Epithelial cell of prostate (primary cell): ENCODE measurements around the gene CDK1.

Experiments
- DNase-seq: peaks from one replicate; pipeline ENCODE4 v3.0.0-alpha.2; 2011; ENCODE audit warnings: low read depth, low spot score
- H3K27ac ChIP-seq: fragments of 450-650 bp; 2 replicates; pipeline ENCODE4 v1.5.1; 2017; ENCODE audit warnings: mild to moderate bottlenecking

The CDK1 gene

DNA sequence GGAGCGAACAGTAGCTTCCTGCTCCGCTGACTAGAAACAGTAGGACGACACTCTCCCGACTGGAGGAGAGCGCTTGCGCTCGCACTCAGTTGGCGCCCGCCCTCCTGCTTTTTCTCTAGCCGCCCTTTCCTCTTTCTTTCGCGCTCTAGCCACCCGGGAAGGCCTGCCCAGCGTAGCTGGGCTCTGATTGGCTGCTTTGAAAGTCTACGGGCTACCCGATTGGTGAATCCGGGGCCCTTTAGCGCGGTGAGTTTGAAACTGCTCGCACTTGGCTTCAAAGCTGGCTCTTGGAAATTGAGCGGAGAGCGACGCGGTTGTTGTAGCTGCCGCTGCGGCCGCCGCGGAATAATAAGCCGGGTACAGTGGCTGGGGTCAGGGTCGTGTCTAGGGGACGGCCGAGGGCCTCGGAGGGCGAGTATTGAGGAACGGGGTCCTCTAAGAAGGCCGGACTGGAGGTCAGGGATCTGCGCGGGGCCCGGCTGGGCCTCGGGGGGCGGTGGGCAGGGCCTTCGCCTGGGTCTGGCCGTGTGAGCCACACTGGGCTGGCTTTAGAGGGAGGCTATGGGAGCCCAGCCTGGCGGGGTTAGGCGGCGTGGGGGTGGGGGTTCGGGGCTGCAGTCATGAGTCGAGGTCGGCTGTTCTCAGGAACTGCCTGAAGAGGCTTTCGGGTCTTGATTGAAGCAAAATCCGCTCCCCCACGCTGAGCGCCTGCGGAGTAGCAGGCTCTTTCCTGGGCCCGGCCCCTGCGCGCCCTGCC lies at the start of gene CDK1:
CDK1 (plus strand) TSS at position 265 of the 757 bp plus-strand sequence. CDS start 1,688 bp downstream, outside the sequence.
- H3K27ac ChIP-seq: no peak within 1 kb of the TSS
- DNase-seq: peak; percentile 96

- peak overlapping the region; percentile 68 for H3K27ac ChIP-seq
- DNase-seq: no peak
Measured at GRCh38 chr10:60729106-60729505, 49.2 kb upstream of the CDK1 start.

DNA sequence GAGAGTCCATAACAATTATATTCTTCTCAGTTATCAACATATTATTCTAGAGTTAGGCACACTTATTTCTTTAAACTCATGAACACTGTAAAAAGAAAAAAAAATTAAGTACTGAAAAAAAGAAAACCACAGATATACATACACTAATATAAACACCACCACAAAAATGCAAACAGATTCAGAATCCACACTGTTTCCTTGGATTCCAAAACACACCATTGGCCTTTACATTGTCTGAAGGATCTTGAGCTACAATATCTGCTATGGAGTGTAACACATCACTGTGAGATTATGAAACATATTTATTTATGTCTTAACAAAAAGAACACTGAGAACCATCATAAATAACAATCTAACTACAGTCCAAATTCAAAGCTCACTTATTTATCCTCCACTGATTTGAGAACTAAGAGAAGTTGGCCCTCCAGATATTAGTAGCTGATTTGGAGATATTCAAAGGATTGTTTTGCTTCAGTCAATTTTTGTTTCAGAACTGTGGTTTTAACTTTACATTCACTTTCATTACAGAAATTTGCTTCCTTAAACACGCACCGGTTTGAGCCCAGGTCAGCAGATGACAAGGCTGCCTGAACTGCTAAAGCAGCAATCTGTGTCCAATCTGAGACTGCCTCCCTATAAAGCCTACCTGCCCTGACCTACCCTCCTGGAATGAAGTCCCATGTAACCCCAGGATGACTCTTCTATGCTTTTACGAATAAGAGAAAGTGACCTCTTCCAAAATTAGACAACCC lies 47.0 kb upstream of the CDK1 start:
- no peak for DNase-seq
- H3K27ac ChIP-seq: peak overlapping the region; percentile 65

- peak overlapping the region; percentile 65 for H3K27ac ChIP-seq
- DNase-seq: no peak
Measured at GRCh38 chr10:60732198-60732806, 46.0 kb upstream of the CDK1 start.

- H3K27ac ChIP-seq: peak overlapping the region; percentile 65
- no peak for DNase-seq
Measured at GRCh38 chr10:60732807-60733516, 45.3 kb upstream of the CDK1 start.

GRCh38 chr10:60733517-60733822 lies 44.8 kb upstream of the CDK1 start:
- H3K27ac ChIP-seq: peak overlapping the region; percentile 65
- DNase-seq: no peak

- H3K27ac ChIP-seq: peak overlapping the region; percentile 65
- DNase-seq: no peak
Measured at GRCh38 chr10:60733826-60734225, 44.5 kb upstream of the CDK1 start.

GRCh38 chr10:60734226-60734625 lies 44.1 kb upstream of the CDK1 start:
- H3K27ac ChIP-seq: peak overlapping the region; percentile 65
- DNase-seq: no peak

DNA sequence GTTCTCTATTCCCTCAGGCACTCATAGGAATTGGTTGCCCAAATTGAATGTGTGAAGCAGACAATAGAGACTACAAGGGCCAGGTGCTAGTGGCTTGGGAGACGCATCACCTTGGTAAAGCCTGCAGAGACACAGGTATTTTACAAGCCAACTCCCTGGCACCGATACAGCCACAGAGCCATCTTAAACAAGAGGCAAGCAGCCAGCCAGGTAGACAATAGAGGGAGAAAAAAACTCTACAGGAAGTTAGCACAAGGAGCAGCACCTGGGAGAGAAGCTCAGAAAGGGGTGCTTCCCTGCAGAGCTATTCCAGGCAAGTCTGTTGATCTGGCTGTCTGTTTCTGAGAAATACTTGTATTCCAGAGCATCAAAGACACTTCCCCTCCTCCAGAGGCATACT lies 43.0 kb upstream of the CDK1 start:
- no peak for DNase-seq

GRCh38 chr10:60737242-60737641 lies 41.0 kb upstream of the CDK1 start:
- H3K27ac ChIP-seq: no peak overlapping the region
- no peak for DNase-seq

More for the DNA sequence above, 43.0 kb upstream of the CDK1 start:
- H3K27ac ChIP-seq: no peak overlapping the region

DNA sequence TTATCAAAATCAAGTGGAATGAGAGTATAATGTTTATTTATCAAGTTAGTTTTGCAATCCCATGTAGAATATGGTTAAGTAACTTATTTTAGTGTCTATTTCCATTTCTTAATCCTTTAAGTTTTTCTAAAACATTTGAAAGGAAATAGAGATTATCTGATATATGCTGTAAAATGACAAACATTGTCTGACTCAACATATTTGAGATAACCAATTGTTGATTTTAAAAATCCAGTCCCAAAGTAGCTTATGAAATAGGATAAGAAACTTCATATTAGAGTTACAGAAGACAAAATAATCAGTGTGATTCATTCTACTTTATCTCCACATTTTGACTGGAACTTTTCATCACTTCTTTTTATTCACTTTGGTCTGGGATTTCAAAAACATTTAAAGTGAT lies 38.7 kb upstream of the CDK1 start:
- H3K27ac ChIP-seq: no peak overlapping the region
- no peak for DNase-seq

DNA sequence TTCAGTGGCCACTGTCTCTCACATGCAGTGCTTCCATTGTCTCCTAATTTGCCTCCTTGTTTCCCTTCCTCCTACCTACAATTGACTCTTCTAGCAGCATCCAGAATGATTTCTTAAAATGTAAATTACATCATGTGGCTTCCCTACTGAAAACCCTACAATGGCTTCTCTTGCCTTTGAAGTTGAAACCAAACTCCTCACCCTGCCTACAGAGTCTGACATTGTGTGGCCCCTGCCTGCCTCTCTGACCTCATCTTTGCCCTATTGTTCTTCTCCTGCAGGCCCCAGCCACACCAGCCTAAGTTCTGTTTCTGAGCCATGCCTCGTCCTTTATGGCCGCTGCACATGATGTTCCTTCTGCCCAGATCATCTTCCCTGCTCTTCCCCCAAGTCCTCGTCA lies 35.8 kb upstream of the CDK1 start:
- DNase-seq: no peak
- H3K27ac ChIP-seq: no peak overlapping the region

DNA sequence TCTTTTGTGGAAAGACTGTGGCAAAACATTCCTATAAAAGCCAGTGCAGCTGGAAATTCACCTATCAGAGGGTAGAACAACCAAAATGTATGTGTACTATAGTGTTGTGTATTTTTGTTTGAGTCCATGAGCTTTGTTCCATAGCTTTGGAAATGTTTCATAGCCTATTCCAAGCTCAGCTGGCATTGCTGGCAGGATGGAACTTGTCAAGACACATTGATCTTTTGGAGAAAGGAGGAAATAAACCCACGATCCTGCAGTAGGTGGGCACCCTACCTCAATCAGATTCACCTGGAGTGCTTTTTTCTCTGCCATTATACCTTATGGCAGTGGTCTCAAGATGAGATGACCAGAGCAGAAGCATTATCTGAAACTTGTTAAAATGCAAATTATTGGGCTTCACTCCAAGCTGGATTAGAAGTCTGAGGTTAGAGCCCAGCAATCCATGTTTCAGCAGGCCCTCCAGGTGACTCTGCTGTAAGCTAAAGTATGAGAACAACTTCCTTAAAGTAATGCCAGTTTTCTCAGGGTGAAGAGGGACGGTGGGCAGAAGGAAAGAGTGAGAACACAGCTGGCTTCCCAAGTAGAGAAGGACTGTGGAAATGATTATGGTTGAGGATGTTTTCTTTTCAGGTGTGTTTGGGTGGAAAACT lies 30.3 kb upstream of the CDK1 start:
- no peak for DNase-seq
- peak overlapping the region; percentile 66 for H3K27ac ChIP-seq

GRCh38 chr10:60753152-60753551 lies 25.1 kb upstream of the CDK1 start:
- no peak overlapping the region for H3K27ac ChIP-seq
- DNase-seq: no peak

- no peak for DNase-seq
Measured at GRCh38 chr10:60753817-60754216, 24.5 kb upstream of the CDK1 start.

DNA sequence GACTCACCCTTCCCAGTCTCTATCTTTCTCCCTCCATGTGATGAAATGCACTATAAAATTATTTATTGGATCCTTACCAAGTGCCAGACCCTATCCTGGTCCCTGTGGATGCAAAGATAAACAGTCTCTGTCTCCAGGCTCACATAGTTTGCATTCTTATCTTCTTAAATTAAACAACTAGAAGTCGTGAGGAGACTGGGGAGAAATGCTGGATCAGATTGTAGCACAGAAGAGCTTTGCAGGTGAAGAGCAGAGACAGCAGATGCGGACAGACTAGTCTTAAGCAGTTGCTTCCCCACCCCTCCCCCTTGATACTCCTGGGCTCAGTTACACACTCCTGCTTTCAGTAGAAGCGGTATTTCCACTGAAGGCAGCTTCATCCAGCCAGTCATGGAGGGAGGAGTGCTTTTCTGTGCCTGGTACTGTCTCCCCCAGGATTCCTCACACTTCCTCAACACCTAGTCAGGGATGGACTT lies 20.8 kb upstream of the CDK1 start:
- H3K27ac ChIP-seq: no peak overlapping the region

More at GRCh38 chr10:60753817-60754216, 24.5 kb upstream of the CDK1 start:
- H3K27ac ChIP-seq: no peak overlapping the region

DNA sequence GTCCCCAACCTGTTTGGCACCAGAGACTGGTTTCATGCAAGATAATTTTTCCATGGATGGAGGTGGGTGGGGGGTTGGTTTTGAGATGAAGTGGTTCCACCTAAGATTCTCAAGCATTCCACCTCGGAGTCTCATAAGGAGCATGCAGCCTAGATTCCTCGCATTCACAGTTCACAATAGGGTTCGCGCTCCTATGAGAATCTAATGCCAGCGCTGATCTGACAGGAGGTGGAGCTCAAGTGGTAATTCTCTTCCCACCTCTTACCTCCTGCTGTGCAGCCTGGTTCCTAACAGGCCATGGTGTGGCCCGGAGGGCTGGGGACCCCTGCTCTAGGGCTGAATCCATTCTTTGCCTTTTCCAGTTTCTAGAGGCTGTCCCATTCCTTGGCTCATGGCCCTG lies 19.1 kb upstream of the CDK1 start:
- H3K27ac ChIP-seq: no peak overlapping the region
- DNase-seq: no peak

More for the DNA sequence above, 20.8 kb upstream of the CDK1 start:
- DNase-seq: no peak

GRCh38 chr10:60760711-60761210 lies 17.5 kb upstream of the CDK1 start:
- DNase-seq: peak; percentile 44
- H3K27ac ChIP-seq: peak overlapping the region; percentile 52

DNA sequence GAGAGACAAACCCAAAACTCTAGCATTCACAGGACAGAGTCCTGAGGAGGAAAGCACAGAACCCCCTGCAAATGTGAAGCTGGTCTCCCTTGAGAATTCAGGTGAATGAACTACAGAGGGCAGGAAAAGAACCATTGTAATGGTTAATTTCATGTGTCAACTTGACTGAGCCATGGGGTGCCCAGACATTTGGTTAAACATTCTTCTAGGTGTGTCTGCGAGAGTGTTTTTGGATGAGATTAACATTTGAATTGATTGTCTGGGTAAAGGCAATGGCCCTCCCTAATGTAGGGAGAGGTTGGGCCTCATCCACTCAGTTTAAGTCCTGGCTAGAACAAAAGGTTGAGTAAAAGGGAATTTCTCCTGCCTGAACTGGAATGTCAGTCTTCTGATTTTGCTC lies 15.7 kb upstream of the CDK1 start:
- no peak overlapping the region for H3K27ac ChIP-seq
- no peak for DNase-seq

GRCh38 chr10:60767424-60767823 lies 10.9 kb upstream of the CDK1 start:
- H3K27ac ChIP-seq: peak overlapping the region; percentile 85
- DNase-seq: peak; percentile 33
